ENCODE data around the gene ZC3H7B.

Gene ZC3H7B

GRCh38 chr22:41284465-41284864 is 16.9 kb upstream of the ZC3H7B start:
- no peak for TF ChIP-seq CTCF (IDR thresholded peaks at IDR 0.05)
- H3K27me3 ChIP-seq = no peaks in the 10 kb centered on the region
- no peaks in the 10 kb centered on the region for H3K9me3 ChIP-seq
- H3K4me3 ChIP-seq (ENCODE audit: low read depth in 1 of 2, low read length in 1 of 2) = no peak overlapping the region
- H3K4me1 ChIP-seq (ENCODE audit: control insufficient read depth in 1 of 2, insufficient read depth in 1 of 2, low read depth in 1 of 2, low read length in 1 of 2) = peaks cover 21 to 32% of the 10 kb centered on the region in 2 experiments
- H3K36me3 ChIP-seq = peaks cover 10% of the 10 kb centered on the region
- H3K27ac ChIP-seq = no peak overlapping the region

GRCh38 chr22:41285441-41285819 is 15.9 kb upstream of the ZC3H7B start:
- H3K27me3 ChIP-seq = no peaks in the 10 kb centered on the region
- peak overlapping the region; percentile 93 to 98 for H3K4me3 ChIP-seq (ENCODE audit: low read depth in 1 of 2, low read length in 1 of 2)
- H3K36me3 ChIP-seq = peaks cover 4% of the 10 kb centered on the region
- no peaks in the 10 kb centered on the region for H3K9me3 ChIP-seq
- H3K4me1 ChIP-seq (ENCODE audit: control insufficient read depth in 1 of 2, insufficient read depth in 1 of 2, low read depth in 1 of 2, low read length in 1 of 2) = peaks cover 21 to 32% of the 10 kb centered on the region in 2 experiments
- peak overlapping the region; percentile 87 for H3K27ac ChIP-seq
- no peak for TF ChIP-seq CTCF (IDR thresholded peaks at IDR 0.05)

GRCh38 chr22:41285820-41286638 is 15.3 kb upstream of the ZC3H7B start, which contains the start of gene RANGAP1:
Gene RANGAP1 (minus strand): TSS chr22:41286187. CDS start chr22:41281044, 5,143 bp downstream.
- H3K4me1 ChIP-seq (ENCODE audit: control insufficient read depth in 1 of 2, insufficient read depth in 1 of 2, low read depth in 1 of 2, low read length in 1 of 2) = peaks cover 21 to 32% of the 10 kb centered on the region in 2 experiments
- H3K9me3 ChIP-seq = no peaks in the 10 kb centered on the region
- H3K4me3 ChIP-seq (ENCODE audit: low read depth in 1 of 2, low read length in 1 of 2) = peak within 1 kb of the TSS; percentile 93 to 98
- peak; percentile 75 for TF ChIP-seq CTCF (IDR thresholded peaks at IDR 0.05)
- no peaks in the 10 kb centered on the region for H3K36me3 ChIP-seq
- H3K27me3 ChIP-seq = no peaks in the 10 kb centered on the region
- H3K27ac ChIP-seq = peak within 1 kb of the TSS; percentile 87

- H3K36me3 ChIP-seq = no peaks in the 10 kb centered on the region
- peaks cover 21 to 32% of the 10 kb centered on the region in 2 experiments for H3K4me1 ChIP-seq (ENCODE audit: control insufficient read depth in 1 of 2, insufficient read depth in 1 of 2, low read depth in 1 of 2, low read length in 1 of 2)
- TF ChIP-seq CTCF (IDR thresholded peaks at IDR 0.05) = no peak
- H3K4me3 ChIP-seq (ENCODE audit: low read depth in 1 of 2, low read length in 1 of 2) = peak overlapping the region; percentile 93 to 98
- no peaks in the 10 kb centered on the region for H3K9me3 ChIP-seq
- no peaks in the 10 kb centered on the region for H3K27me3 ChIP-seq
- peak overlapping the region; percentile 87 for H3K27ac ChIP-seq
Observed at GRCh38 chr22:41286639-41287091, 14.7 kb upstream of the ZC3H7B start.

GRCh38 chr22:41288245-41288946 is 12.9 kb upstream of the ZC3H7B start:
- peaks cover 21 to 32% of the 10 kb centered on the region in 2 experiments for H3K4me1 ChIP-seq (ENCODE audit: control insufficient read depth in 1 of 2, insufficient read depth in 1 of 2, low read depth in 1 of 2, low read length in 1 of 2)

More at GRCh38 chr22:41288245-41288946, 12.9 kb upstream of the ZC3H7B start:
- TF ChIP-seq CTCF (IDR thresholded peaks at IDR 0.05) = no peak
- Histone ChIP-seq H3K36me3 (no peaks in the 10 kb centered on the region), H3K4me3 (ENCODE audit: low read depth in 1 of 2, low read length in 1 of 2) (no peak overlapping the region), H3K27ac (peak overlapping the region; percentile 3), H3K9me3 (no peaks in the 10 kb centered on the region), H3K27me3 (no peaks in the 10 kb centered on the region)
